H9 (cell line): Measurements from ENCODE around the gene OPRL1. TPM values are rescaled to one million over a fixed set of nuclear protein-coding genes. Genes with fewer than 3 reads are reported as not detected.

Experiments used
- DNase-seq: peaks from one replicate; pipeline ENCODE4 v3.0.0-alpha.2; 2017
- H2AFZ ChIP-seq: one replicate; pipeline ENCODE4 v1.6.1; 2013; ENCODE audit warnings: mild to moderate bottlenecking, low read length, control low read depth, moderate library complexity
- H2AK5ac ChIP-seq: 2 replicates; pipeline ENCODE4 v1.6.1; 2013; ENCODE audit warnings: low read length, control low read depth, mixed read lengths; ENCODE audit not compliant: insufficient read length
- H2BK120ac ChIP-seq: one replicate; pipeline ENCODE4 v1.6.1; 2013; ENCODE audit warnings: low read depth, mild to moderate bottlenecking, low read length, control low read depth, inconsistent platforms; ENCODE audit not compliant: poor library complexity, severe bottlenecking
- H2BK12ac ChIP-seq: 2 replicates; pipeline ENCODE4 v1.6.1; 2013; ENCODE audit warnings: low read length, control low read depth, mixed read lengths, low read depth; ENCODE audit not compliant: insufficient read length
- H2BK15ac ChIP-seq: 2 replicates; pipeline ENCODE4 v1.6.1; 2013; ENCODE audit warnings: low read depth, low read length, control low read depth
- H2BK20ac ChIP-seq: one replicate; pipeline ENCODE4 v1.6.1; 2013; ENCODE audit warnings: low read depth, mild to moderate bottlenecking, low read length, control low read depth, inconsistent platforms; ENCODE audit not compliant: poor library complexity, severe bottlenecking
- H2BK5ac ChIP-seq: 2 replicates; pipeline ENCODE4 v1.6.1; 2013; ENCODE audit warnings: low read length, control low read depth, mixed read lengths; ENCODE audit not compliant: insufficient read length
- H3K14ac ChIP-seq: 2 replicates; pipeline ENCODE4 v1.6.1; 2013; ENCODE audit warnings: low read length, control low read depth; ENCODE audit not compliant: insufficient read depth
- H3K18ac ChIP-seq: 2 replicates; pipeline ENCODE4 v1.6.1; 2013; ENCODE audit warnings: low read depth, mild to moderate bottlenecking, mixed read lengths, low read length, control low read depth; ENCODE audit not compliant: insufficient read length
- H3K23ac ChIP-seq: 2 replicates; pipeline ENCODE4 v1.6.1; 2013; ENCODE audit warnings: low read length, control low read depth, mixed read lengths, low read depth; ENCODE audit not compliant: insufficient read length
- H3K23me2 ChIP-seq: 2 replicates; pipeline ENCODE4 v1.6.1; 2013; ENCODE audit warnings: low read depth, mild to moderate bottlenecking, mixed read lengths, low read length, control low read depth; ENCODE audit not compliant: insufficient read length, poor library complexity, severe bottlenecking
- H3K27ac ChIP-seq: 2 replicates; pipeline ENCODE4 v1.5.1; 2013; ENCODE audit warnings: low read length, control low read depth, mixed read lengths, low read depth; ENCODE audit not compliant: insufficient read length
- H3K27me3 ChIP-seq: 2 replicates; pipeline ENCODE4 v1.6.1; 2013; ENCODE audit warnings: low read length, control low read depth, inconsistent platforms; ENCODE audit not compliant: insufficient read depth
- H3K4ac ChIP-seq: 2 replicates; pipeline ENCODE4 v1.6.1; 2013; ENCODE audit warnings: low read depth, mild to moderate bottlenecking, control low read depth, inconsistent platforms, low read length, moderate library complexity
- H3K4me1 ChIP-seq: 2 replicates; pipeline ENCODE4 v1.6.1; 2013; ENCODE audit warnings: low read length, control low read depth, inconsistent platforms; ENCODE audit not compliant: insufficient read depth
- H3K4me2 ChIP-seq: 2 replicates; pipeline ENCODE4 v1.6.1; 2013; ENCODE audit warnings: low read length, control low read depth, mixed read lengths; ENCODE audit not compliant: insufficient read length, insufficient read depth
- H3K56ac ChIP-seq: 2 replicates; pipeline ENCODE4 v1.6.1; 2013; ENCODE audit warnings: low read depth, mild to moderate bottlenecking, mixed read lengths, low read length, control low read depth; ENCODE audit not compliant: insufficient read length
- H3K79me1 ChIP-seq: 2 replicates; pipeline ENCODE4 v1.6.1; 2013; ENCODE audit warnings: low read depth, mild to moderate bottlenecking, moderate library complexity, low read length, control low read depth, inconsistent platforms; ENCODE audit not compliant: insufficient read depth, poor library complexity, severe bottlenecking
- H3K79me2 ChIP-seq: 2 replicates; pipeline ENCODE4 v1.6.1; 2013; ENCODE audit warnings: low read length, control low read depth, inconsistent platforms; ENCODE audit not compliant: insufficient read depth
- H3K9ac ChIP-seq: 2 replicates; pipeline ENCODE4 v1.6.1; 2013; ENCODE audit warnings: low read length, control low read depth, mixed read lengths; ENCODE audit not compliant: insufficient read length; ENCODE audit errors: extremely low read depth
- H3K9me3 ChIP-seq: one replicate; pipeline ENCODE4 v1.6.1; 2013; ENCODE audit warnings: low read depth, low read length, inconsistent platforms; ENCODE audit not compliant: control insufficient read depth
- H3T11ph ChIP-seq: one replicate; pipeline ENCODE4 v1.6.1; 2013; ENCODE audit warnings: mild to moderate bottlenecking, low read length, control low read depth, inconsistent platforms
- H4K20me1 ChIP-seq: one replicate; pipeline ENCODE4 v1.6.1; 2013; ENCODE audit not compliant: control insufficient read depth, insufficient read length, insufficient read depth
- H4K5ac ChIP-seq: 2 replicates; pipeline ENCODE4 v1.6.1; 2013; ENCODE audit warnings: low read depth, mild to moderate bottlenecking, mixed read lengths, low read length, control low read depth; ENCODE audit not compliant: insufficient read length
- H4K8ac ChIP-seq: replicated peaks from 2 replicates; pipeline ENCODE4 v1.6.1; 2013; ENCODE audit warnings: low read length, control low read depth, mixed read lengths, low read depth; ENCODE audit not compliant: insufficient read length
- H4K91ac ChIP-seq: 2 replicates; pipeline ENCODE4 v1.6.1; 2013; ENCODE audit warnings: low read depth, mild to moderate bottlenecking, moderate library complexity, mixed read lengths, low read length, control low read depth; ENCODE audit not compliant: insufficient read length
- H3K27ac Mint-ChIP-seq, 3 experiments: 2 replicates in 2 of 3; 3 replicates in 1 of 3; pipeline ENCODE4 v1.8.0; 2020 to 2021; ENCODE audit warnings: mixed read lengths in 3 of 3, mild to moderate bottlenecking in 1 of 3, moderate library complexity in 1 of 3
- H3K27me3 Mint-ChIP-seq: 2 replicates; pipeline ENCODE4 v1.8.0; 2021; ENCODE audit warnings: low read depth, mild to moderate bottlenecking, moderate library complexity, mixed read lengths
- H3K36me3 Mint-ChIP-seq, 3 experiments: 2 replicates in 2 of 3; 3 replicates in 1 of 3; pipeline ENCODE4 v1.8.0; 2020 to 2021; ENCODE audit warnings: low read depth in 3 of 3, mixed read lengths in 3 of 3; ENCODE audit not compliant: insufficient read depth in 1 of 3
- H3K4me1 Mint-ChIP-seq, 2 experiments: 2 replicates each; pipeline ENCODE4 v1.8.0; 2020; ENCODE audit warnings: mixed read lengths in 2 of 2
- H3K4me3 Mint-ChIP-seq, 2 experiments: 2 replicates in 1 of 2; 3 replicates in 1 of 2; pipeline ENCODE4 v1.8.0; 2020 to 2021; ENCODE audit warnings: mild to moderate bottlenecking in 2 of 2, mixed read lengths in 2 of 2, moderate library complexity in 1 of 2
- H3K9me3 Mint-ChIP-seq, 2 experiments: 2 replicates in 1 of 2; 3 replicates in 1 of 2; pipeline ENCODE4 v1.8.0; 2020; ENCODE audit warnings: mild to moderate bottlenecking in 2 of 2, mixed read lengths in 2 of 2, moderate library complexity in 1 of 2
- CTCF ChIP-seq: fragments of 200-600 bp; sonication (generic); conservative IDR thresholded peaks from 3 replicates; pipeline ENCODE4 v1.8.0; 2021; ENCODE audit warnings: antibody characterized with exemption, mild to moderate bottlenecking
- WGBS: extraction: QIAGEN DNeasy Blood & Tissue Kit; methylation state at CpG from one replicate; pipeline ENCODE4 v1.1.7; 2013; ENCODE audit warnings: missing lambda C conversion rate, low lambda C conversion rate, mixed read lengths; ENCODE audit not compliant: insufficient read length; ENCODE audit errors: extremely low coverage; 5-methylcytosine and 5-hydroxymethylcytosine counted together
- total RNA-seq: library from RNA; stranded (reverse); gene quantifications from 2 replicates; pipeline ENCODE4 v1.2.1, GENCODE V29; 2021

The OPRL1 gene
- total RNA-seq, 1 experiment from 2014 or later = 0.90 TPM

- Histone ChIP-seq H3K4me2 (no peak overlapping the region), H3K79me1 (no peaks in the 10 kb centered on the region), H3K9ac (no peak overlapping the region), H3K27me3 (no peaks in the 10 kb centered on the region), H3K4ac (no peak overlapping the region), H2BK12ac (no peak overlapping the region), H3K18ac (no peak overlapping the region), H3K14ac (no peak overlapping the region; the same call in 1 of the 2 replicates), H3K9me3 (no peaks in the 10 kb centered on the region), H3K23me2 (peaks cover 3% of the 10 kb centered on the region), H3K4me1 (no peaks in the 10 kb centered on the region; the same call in 1 of the 2 replicates), H2BK15ac (no peak overlapping the region), H3K79me2 (no peaks in the 10 kb centered on the region), H2BK5ac (no peak overlapping the region), H3T11ph (no peak overlapping the region), H4K91ac (no peak overlapping the region), H2AFZ (no peak overlapping the region), H4K20me1 (no peaks in the 10 kb centered on the region), H2AK5ac (no peak overlapping the region), H3K23ac (no peak overlapping the region), H4K5ac (no peak overlapping the region), H2BK20ac (no peak overlapping the region), H3K56ac (no peak overlapping the region), H2BK120ac (no peak overlapping the region), H4K8ac (no peak overlapping the region), H3K27ac (no peak overlapping the region)
- DNase-seq = no peak
- H3K9me3 Mint-ChIP-seq = no peaks in the 10 kb centered on the region
- peaks cover 9 to 12% of the 10 kb centered on the region in 2 experiments for H3K4me1 Mint-ChIP-seq
- H3K36me3 Mint-ChIP-seq = no peaks in the 10 kb centered on the region; a peak in 2 of 7 replicates
- H3K27me3 Mint-ChIP-seq = no peaks in the 10 kb centered on the region
- no CpG with 5 or more reads among the region's 28 CpGs for WGBS
- no peak overlapping the region for H3K27ac Mint-ChIP-seq
- TF ChIP-seq CTCF = no peak
- H3K4me3 Mint-ChIP-seq = no peak overlapping the region
Observed at GRCh38 chr20:64074184-64074789, 5.6 kb upstream of the OPRL1 start.
